ENCODE results near the gene SMIM32.

Gene SMIM32

GRCh38 chr5:136185974-136186665 is 6.8 kb downstream of the SMIM32 start:
- no peak for DNase-seq

GRCh38 chr5:136182618-136183017 is 10.3 kb downstream of the SMIM32 start:
- DNase-seq, result no peak

GRCh38 chr5:136174021-136174659 is 18.8 kb downstream of the SMIM32 start:
- DNase-seq, result no peak

DNA sequence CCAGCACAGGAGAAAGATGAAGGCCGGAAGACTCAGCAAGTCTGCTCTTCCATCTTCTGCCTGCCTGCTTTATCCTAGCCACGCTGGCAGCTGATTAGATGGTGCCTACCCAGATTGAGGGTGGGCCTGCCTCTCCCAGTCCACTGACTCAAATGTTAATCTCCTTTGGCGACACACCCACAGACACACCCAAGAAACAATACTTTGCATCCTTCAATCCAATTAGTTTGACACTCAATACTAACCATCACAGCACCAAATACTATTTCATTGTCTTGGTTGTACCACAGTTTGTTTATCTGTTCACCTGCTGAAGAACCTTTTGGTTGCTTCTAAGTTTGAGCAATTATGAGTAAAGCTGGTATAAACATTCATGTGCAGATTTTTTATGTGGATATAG is 23.7 kb downstream of the SMIM32 start:
- DNase-seq, result no peak

- no peak for DNase-seq
These were observed 26.1 kb downstream of the SMIM32 start for GRCh38 chr5:136166909-136167308.

- DNase-seq, result no peak
These were observed 28.7 kb downstream of the SMIM32 start for GRCh38 chr5:136164226-136164625.

DNA sequence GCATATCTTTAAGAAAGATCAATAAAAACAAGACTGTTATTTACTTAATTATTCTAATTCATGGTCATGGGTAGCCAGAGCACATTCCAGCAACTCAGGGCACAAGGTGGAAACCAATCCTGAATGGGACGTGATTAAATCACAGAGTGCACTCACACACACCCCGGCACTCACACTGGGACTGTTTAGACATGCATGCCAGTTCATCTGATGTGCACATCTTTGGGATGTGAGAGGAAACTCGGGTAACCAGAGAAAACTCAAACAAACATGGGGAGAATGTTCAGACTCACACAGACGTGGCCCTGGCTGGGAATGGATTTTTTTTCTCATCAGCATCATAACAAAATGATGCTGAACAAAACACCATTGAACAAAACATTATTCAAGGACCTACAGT is 31.0 kb downstream of the SMIM32 start:
- DNase-seq, result no peak

GRCh38 chr5:136159457-136159856 is 33.5 kb downstream of the SMIM32 start:
- DNase-seq, result no peak

DNA sequence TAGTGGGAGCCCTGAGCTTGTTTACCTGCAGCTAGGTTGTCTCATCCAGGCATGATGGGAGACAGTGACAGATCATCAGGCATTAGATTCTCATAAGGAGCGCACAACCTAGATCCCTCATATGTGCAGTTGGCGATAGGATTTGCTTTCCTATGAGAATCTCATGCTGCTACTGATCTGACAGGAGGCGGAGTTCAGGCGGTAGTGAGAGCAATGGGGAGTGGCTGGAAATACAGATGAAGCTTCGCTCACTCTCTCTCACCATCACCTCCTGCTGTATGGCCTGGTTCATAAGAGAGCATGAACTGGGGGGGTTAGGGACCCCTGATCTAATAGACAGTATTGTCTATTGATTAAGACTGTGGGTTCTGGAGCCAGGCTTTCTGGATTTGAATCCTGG is 35.4 kb downstream of the SMIM32 start:
- DNase-seq, result no peak

GRCh38 chr5:136155761-136156160 is 37.2 kb downstream of the SMIM32 start:
- DNase-seq, result no peak

- DNase-seq, result no peak
These were observed 37.9 kb downstream of the SMIM32 start for GRCh38 chr5:136155078-136155477.

DNA sequence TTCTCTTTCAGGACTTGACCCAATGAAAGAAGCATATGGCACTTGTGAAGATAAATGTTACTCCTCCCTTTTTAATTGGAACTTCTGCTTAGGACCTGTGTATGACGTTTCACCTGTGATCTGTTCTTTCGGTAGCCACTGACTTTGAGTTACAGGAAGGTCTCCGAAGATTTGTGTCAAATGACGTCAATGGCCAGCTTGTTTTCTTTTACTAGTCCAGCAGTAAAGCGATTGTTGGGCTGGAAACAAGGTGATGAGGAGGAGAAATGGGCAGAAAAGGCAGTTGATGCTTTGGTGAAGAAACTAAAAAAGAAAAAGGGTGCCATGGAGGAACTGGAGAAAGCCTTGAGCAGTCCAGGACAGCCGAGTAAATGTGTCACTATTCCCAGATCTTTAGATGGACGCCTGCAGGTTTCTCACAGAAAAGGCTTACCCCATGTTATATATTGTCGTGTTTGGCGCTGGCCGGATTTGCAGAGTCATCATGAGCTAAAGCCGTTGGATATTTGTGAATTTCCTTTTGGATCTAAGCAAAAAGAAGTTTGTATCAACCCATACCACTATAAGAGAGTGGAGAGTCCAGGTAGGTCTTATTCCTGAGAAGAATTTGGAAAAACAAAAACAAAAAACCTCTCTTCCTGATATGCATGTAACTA is 39.3 kb downstream of the SMIM32 start:
- DNase-seq, result no peak

DNA sequence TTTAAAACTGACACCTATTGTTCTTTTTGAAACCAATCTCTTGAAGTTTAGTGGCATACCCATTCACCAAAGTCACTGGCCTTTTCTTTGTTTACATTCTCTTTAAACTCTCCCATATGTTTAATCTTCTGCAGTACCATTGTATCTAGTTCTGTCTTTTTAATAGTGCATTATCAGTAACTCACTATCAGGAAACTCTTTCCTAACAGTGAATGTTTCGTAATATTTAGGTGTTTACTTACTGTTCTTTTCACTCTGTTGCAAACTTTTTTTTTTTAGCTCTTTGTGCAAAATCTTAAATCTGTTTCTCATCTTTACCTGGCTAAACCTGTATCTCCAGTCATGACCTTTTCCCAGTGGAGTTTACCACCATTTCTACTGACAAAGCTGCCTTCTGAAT is 43.1 kb downstream of the SMIM32 start:
- DNase-seq, result no peak

- no peak for DNase-seq
These were observed 45.3 kb downstream of the SMIM32 start for GRCh38 chr5:136147632-136148031.

- no peak for DNase-seq
These were observed 46.8 kb downstream of the SMIM32 start for GRCh38 chr5:136146201-136146600.

- DNase-seq, result no peak
These were observed 47.9 kb downstream of the SMIM32 start for GRCh38 chr5:136145030-136145429.

GRCh38 chr5:136143763-136144162 is 49.2 kb downstream of the SMIM32 start:
- DNase-seq, result no peak

DNA sequence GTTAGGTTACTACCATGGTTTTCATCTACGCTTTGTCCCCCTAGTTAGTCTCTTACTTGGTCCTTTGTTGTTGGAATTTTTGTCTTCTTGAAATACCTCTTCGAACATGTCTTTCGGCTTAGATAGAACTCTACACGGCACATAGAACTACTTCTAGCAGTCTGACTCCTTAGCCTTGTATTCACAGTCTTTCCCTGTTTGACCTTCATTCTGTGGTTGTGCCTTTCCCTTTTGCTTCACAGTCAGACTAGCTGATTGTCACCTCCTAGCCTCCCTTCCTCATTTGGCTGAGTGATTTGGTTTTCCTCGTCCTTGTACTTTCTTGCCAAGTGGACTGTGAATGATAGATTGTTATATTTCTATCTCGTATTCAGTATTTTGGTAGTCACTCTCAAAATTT is 49.6 kb downstream of the SMIM32 start:
- DNase-seq, result no peak

DNA sequence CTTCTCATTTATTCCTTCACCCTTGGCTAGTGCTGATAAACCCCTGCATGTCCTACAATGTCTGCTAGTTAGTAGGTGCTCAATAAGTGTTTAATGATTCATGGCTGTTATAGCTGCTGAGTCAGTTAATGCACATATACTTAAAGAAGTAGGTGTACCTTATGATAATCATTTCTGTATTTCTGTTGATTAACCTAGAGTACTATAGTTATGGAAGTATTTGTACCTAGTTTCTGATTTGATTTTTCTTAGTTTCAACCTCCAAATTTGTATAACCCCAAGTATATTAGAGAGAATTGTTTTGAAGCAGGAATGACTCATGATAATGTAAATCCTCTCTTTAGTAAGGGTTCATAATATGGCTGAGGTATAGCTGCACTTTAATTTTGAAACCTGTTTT is 51.4 kb downstream of the SMIM32 start:
- no peak for DNase-seq
